Skin epidermis (tissue), 12 donors: ENCODE data around the gene NRDC.

Experiments
- H3K27ac ChIP-seq, 21 experiments: fragments of 200-600 bp; sonication (generic) in 11 of 21; one replicate each; pipeline ENCODE4 v1.5.0; 2020; ENCODE audit warnings: mild to moderate bottlenecking in 3 of 21, inconsistent platforms in 2 of 21, moderate library complexity in 2 of 21
- H3K4me3 ChIP-seq, 7 experiments: fragments of 200-600 bp; sonication (generic) in 2 of 7; one replicate each; pipeline ENCODE4 v1.5.0; 2020; ENCODE audit warnings: inconsistent platforms in 2 of 7, mild to moderate bottlenecking in 2 of 7, moderate library complexity in 1 of 7

Gene NRDC, protein sequence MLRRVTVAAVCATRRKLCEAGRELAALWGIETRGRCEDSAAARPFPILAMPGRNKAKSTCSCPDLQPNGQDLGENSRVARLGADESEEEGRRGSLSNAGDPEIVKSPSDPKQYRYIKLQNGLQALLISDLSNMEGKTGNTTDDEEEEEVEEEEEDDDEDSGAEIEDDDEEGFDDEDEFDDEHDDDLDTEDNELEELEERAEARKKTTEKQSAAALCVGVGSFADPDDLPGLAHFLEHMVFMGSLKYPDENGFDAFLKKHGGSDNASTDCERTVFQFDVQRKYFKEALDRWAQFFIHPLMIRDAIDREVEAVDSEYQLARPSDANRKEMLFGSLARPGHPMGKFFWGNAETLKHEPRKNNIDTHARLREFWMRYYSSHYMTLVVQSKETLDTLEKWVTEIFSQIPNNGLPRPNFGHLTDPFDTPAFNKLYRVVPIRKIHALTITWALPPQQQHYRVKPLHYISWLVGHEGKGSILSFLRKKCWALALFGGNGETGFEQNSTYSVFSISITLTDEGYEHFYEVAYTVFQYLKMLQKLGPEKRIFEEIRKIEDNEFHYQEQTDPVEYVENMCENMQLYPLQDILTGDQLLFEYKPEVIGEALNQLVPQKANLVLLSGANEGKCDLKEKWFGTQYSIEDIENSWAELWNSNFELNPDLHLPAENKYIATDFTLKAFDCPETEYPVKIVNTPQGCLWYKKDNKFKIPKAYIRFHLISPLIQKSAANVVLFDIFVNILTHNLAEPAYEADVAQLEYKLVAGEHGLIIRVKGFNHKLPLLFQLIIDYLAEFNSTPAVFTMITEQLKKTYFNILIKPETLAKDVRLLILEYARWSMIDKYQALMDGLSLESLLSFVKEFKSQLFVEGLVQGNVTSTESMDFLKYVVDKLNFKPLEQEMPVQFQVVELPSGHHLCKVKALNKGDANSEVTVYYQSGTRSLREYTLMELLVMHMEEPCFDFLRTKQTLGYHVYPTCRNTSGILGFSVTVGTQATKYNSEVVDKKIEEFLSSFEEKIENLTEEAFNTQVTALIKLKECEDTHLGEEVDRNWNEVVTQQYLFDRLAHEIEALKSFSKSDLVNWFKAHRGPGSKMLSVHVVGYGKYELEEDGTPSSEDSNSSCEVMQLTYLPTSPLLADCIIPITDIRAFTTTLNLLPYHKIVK

DNA sequence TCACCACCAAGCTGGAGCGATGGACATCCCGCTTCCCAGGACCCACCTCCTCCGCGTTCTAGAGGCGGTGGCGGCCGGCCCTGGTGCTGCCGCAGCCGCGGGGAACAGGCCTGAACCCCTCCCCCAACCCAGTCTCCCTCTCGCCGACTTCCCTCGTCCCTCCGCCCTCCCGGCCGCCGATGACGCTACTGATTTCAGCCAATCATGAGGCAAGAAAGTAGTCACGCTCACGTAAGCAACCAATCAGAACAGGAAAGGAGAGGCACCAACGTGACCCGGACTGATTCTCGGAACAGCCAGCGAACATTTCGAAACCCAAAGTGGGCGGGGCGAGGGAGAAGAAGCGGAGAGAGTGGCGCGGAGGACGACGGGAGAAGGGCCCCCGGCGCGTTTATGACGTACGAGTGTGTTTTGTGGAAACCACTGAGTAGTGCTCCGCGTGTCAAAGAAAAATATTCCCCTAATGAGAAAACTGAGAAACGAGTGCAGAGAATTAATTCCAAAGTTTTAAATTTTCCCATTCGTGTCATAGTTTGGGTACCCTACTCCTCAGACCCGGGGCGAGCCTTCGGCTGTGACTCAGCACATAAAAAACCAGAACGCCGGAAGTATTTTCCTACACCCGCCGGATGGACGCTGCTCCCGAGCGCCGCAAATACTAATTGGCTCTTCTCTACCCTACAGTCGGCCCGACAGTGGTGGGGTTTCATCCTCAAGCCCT lies at the start of gene NRDC:
NRDC (minus strand) TSS at position 112 of the 721 bp plus-strand sequence. CDS start 112 bp downstream, outside the sequence.
- H3K4me3 ChIP-seq: peak within 1 kb of the TSS; percentile 58 to 96 (median 83)
- H3K27ac ChIP-seq: peak within 1 kb of the TSS; percentile 87 to 100 (median 98)

DNA sequence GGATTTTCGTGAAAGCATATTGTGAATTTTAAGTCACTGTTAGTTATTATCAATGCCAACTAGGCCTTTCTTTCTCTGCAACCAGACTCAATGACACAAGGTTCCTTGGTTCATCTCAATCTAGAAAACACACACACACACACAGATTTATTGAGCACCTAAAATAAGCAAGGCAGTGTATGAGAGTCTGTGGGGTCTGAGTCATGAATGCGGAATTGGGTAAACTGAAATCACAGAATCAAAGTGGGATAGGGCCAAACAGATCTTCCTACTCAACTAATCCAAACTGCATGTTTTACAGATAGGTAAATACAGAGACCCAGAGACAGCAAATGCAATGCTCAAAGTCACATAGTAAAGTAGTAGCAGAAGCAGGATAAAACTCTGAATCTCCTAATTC lies 48.5 kb upstream of the NRDC start:
- Histone ChIP-seq H3K4me3 (no peak overlapping the region), H3K27ac (no peak overlapping the region)

DNA sequence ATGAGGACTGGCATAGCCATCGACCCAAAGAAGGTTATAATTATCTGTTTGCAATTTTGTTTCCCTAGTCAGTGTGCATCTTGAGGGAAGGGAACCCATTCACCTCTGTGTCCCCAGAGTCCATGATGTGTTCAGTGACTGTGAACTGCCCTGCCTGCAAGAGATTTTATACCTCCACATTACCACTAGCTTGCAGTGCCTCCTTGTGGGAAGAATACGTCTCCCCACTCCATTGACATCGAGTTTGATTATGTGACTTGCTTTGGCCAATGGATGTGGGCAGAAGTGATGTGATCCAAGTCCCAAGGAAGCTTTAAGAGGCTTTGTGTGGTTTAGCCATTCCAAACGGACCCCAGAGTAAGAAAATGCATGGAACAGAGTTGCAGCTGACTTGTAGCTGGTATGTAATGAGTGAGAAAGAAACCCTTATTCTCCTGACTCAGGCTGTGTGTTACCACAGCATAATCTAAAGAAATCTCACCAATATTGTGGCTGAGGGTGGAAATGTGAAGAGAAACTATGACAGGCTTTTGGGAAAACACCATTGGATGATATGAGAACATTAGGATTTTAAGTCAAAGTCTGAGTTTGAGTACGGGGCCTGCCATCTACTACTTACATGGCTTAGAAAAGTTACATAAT lies 47.8 kb upstream of the NRDC start:
- H3K4me3 ChIP-seq: no peak overlapping the region
- no peak overlapping the region for H3K27ac ChIP-seq

DNA sequence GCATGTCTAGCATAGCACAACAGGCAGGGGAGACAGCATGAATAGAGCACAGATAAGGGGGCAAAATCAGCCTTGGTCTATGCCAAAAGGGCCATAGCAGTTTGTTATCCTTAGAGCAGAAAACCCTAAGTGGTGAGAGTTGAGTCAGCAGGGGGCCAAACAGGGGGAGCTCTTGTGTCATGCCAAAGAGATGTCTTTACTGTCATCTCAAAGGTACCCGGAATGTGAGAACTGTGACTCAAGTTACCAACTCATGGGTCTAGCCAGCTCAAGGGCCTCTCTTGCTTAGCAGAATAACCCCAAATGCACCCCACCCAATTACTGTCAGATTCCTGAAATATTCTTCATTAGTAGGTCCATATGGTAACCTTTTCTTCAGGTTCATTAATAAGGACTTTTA lies 45.9 kb upstream of the NRDC start:
- H3K4me3 ChIP-seq: no peak overlapping the region

DNA sequence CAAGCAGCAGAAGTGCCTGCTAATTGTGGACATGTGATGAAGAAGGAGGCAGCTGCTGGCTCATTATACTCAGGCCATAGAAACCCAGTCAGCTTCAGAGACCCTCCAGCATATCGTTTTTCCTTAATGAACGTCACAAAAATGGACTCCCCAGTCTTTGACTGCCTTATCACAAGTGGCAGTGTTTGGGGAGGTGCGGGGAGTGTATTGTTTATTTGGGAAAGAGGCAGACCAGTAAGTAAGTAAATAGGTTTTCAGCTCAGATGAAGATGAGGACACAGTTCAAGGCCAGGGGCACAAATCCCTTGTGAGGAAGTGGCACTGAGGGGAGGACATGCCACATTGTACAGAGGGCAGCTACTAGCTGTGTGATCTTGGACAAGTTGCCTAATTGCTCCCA lies 43.5 kb upstream of the NRDC start:
- Histone ChIP-seq H3K27ac (no peak overlapping the region), H3K4me3 (no peak overlapping the region)

More for the DNA sequence above, 45.9 kb upstream of the NRDC start:
- H3K27ac ChIP-seq: no peak overlapping the region

DNA sequence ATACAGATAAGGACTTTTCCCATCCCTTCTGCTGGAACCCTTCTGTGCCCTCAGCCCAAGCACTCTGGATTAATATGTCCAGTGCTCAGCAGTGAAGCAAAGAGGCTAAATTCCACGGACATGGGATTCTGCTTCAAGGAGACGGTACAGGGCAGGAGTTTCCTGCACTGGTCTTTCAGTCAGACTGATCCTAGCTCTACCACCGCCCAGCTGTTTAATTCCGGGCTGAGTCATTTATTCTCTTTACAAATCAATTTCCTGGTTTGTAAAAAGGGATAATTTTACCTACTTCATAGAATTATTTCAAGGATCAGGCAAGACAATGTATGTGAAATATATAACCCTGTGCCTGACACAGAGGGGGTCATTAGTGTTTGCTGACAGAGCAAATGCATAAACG lies 41.6 kb upstream of the NRDC start:
- no peak overlapping the region for H3K4me3 ChIP-seq
- no peak overlapping the region for H3K27ac ChIP-seq

DNA sequence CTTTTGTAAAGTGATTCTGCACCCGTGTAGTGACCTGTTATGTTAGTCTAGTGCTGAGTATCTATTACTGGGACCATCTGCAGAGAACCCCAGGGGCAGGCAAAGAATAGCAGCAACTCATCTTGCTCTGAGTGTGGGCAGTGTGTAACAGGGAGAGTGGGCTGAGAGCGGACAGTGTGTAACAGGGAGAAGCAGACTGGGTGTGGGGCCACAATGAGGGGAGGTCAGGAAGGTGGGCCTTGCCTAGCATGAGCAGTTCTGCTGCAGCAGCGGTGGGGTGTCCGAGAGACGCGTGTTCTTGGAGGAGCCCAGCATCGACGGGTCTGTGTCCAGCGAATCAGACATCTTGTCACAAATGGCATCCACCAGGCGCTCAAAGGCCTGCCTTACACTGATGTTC lies 41.2 kb upstream of the NRDC start:
- Histone ChIP-seq H3K4me3 (no peak overlapping the region), H3K27ac (no peak overlapping the region)

DNA sequence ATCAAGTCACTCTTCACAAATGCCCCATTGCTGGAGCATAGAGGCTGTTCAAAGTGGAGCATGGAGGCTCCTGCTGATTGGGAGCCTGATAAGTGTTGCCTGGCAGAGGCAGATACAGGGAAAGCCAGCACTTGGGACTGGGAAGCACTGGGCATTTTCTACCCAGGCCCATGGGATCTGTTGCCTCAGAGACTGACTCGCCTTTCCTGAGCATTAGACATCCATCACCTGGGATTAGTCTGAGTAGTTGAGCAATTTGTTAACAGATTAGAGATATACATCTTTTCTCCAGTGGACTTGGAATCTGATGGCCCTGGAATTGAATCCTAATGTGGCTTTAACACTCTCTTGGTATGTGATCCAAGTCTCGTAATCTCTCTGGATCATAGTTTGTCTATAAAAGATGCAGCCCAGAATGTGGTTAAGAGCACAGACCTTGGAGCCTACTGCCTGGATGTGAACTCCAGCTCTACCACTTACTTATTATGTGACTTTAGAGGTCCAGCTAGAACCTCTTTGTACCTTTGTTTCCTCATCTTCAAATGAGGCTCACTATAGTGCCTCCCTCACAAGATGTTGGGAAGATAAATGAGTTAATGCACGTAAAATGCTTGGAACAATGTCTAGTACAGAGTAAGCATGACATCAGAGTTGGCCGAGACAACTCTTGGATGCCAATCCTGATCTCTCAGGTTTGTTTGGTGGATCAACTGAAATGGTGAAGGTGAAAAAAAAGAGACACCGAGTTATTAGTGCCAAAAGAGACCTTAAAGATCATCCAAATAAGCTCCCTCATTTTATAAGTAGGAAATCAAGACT lies 38.3 kb upstream of the NRDC start:
- H3K4me3 ChIP-seq: no peak overlapping the region

DNA sequence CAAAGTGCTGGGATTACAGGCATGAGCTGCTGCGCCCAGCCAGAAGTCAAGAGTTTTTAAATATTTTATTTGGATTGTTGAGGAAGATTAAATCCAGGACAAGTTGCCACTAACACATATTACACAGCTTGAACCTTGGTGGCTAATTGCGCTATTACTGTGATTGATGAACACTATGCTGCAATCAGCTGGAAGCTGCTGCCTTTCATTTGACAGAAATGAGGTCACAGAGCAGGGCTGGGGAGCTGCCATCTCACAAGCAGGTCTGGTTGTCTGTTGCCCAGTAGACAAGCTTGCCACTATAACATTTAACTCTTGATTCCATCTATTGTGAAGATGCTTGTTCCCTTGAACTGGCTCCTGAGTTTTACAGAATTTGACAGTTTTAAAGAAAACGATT lies 37.4 kb upstream of the NRDC start:
- H3K4me3 ChIP-seq: no peak overlapping the region
- no peak overlapping the region for H3K27ac ChIP-seq

More for the DNA sequence above, 38.3 kb upstream of the NRDC start:
- H3K27ac ChIP-seq: no peak overlapping the region

DNA sequence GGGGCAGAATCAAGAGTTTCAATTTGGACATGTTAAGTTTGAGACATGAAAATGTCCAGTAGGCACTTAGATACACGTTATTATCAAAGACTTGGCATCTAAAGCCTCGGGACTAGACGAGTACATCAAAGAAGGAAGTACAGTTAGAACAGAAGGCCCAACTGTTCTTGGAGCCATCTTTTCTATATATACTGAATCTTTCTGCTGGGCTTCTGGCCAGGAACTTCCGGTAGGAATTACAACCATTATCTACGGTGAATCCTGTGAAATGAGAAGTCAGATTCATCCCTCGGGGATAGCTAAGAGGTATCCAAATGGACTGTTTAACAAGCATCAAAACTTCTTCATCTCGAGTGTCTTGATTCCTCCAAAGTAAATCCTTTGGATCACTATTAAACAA lies 34.4 kb upstream of the NRDC start:
- H3K27ac ChIP-seq: no peak overlapping the region
- H3K4me3 ChIP-seq: no peak overlapping the region

DNA sequence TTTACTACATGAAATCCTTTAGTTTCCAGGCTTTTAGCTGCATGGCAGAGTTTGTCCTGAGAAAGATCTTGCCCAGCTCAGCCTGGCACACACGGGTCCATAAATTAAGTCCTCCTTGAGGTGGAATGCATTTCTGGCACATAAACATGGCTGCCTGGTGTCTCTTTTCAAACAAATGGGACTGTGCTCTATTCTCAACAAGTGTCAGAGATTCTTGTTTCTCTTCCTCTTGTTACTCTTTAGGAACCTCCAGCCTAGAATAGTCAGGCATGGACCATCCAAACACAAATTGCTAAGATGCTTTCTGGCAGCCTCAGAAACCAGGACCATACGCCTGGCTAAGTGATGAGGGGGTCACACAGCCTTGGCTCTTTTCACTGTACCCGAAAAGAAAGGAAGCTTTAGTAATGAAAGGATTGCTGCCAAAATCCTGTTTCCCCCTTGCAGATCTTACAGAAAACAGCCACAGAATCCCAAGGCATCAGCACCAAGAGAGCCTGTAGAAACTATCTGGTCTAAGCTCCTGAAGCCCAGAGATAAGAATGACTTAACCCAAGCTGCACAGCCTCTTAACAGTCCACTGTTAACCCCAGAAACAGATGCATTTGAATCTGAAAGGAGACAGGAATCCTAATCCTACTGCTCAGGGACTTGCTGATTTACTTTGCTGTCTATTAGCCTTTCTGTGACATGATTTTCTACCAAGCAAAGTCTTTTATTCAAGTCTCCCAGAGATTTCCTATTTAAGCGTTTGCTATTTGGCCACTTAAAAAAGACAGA lies 31.9 kb upstream of the NRDC start:
- Histone ChIP-seq H3K4me3 (no peak overlapping the region), H3K27ac (no peak overlapping the region)

DNA sequence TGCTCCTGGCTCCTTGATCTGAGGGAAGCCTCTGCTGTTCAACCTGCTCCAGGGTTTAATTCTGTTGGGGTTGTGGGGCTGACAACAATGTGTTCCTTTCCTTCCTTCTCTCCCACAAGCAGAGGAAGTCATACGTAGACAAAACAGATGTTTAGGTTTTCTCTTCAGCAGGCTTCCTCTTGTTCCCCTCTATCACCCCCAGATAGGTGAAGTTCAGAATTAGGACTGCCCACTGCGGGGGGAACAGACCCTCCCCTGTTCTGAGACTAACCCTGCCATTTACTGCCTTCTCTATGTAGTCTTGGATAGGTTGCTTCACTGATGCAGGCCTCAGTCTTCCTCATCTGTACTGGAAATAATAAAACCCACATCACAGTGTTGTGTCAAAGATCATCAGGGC lies 30.0 kb upstream of the NRDC start:
- H3K4me3 ChIP-seq: no peak overlapping the region
- H3K27ac ChIP-seq: no peak overlapping the region

DNA sequence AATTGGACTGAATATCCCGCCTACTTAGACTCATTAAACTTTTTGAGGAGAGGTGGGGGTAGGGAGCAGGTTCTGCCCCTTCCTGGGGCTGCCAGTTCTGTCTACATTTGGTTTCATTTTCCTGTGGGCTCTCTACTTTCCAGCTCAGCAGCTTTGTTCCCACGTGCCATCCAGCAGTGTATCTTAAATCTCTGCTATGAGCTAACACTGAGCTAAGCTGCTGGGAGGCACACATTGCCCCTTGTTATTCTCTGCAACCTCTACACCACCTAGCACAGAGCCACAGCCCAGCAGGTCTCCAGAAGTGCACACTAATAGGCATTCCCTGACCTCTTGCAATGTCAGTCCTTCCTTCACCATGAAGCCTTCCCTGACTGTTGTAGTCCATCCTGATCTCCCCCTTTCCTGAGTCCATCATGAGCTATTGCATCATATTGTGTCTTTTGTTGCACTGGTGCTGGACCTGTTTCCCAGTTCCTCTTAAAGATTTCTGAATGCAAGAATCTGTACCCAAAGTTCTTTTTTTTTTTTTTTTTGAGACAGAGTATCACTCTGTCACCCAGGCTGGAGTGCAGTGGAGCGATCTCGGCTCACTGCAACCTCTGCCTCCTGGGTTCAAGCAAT lies 28.7 kb upstream of the NRDC start:
- no peak overlapping the region for H3K27ac ChIP-seq
- H3K4me3 ChIP-seq: no peak overlapping the region

DNA sequence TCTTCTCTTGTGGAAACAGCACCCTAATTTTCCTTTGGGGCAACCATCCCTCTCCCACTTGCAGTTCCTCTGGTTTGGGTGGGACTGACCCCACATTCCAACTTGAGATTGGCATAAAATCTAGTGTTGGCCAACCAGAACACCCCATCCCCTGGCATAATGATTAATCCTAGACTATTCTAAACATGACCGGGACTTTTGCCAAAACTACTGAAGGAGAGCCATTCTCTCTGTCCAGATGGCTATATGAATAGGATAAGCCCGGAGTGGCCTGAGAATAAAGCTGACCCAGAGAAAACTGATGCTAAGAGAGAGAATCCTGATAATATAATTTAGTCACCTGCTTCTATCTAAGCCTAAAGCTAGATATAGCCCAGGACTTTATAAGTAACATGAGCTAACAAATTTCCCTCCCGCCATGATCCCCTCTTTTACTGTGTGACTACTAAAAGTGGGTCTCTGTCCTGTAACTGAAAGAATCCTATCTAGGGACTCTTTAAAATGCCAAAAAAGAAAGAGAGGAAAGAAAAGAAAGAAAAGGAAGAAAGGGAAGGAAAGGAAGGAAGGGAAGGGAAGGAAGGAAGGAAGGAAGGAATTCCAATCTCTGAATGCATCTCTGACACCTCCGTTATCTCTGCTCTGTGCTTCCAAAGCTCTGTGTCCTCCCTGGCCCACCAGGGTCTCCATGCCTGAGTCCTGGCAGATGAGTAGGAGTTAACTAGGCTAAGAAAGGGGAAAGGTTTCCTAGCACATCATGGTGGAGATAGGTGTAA lies 28.0 kb upstream of the NRDC start:
- Histone ChIP-seq H3K27ac (no peak overlapping the region), H3K4me3 (no peak overlapping the region)

DNA sequence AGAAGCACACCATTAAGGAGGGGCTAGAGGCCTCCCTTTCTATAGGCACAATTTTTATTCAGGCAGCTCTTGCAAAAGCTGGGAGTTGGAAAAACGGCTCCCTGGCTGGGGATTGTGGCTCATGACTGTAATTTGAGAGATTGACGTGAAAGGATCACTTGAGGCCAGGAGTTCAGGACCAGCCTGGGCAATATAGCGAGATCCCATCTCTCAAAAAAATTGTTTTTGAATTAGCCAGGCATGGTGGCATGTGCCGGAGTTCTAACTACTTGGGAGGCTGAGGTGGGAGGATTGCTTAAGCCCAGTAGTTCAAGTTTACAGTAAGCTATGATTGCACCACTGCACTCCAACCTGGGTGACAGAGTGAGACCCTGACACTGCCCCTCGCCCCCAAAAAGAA lies 23.9 kb upstream of the NRDC start:
- H3K27ac ChIP-seq: no peak overlapping the region
- no peak overlapping the region for H3K4me3 ChIP-seq

DNA sequence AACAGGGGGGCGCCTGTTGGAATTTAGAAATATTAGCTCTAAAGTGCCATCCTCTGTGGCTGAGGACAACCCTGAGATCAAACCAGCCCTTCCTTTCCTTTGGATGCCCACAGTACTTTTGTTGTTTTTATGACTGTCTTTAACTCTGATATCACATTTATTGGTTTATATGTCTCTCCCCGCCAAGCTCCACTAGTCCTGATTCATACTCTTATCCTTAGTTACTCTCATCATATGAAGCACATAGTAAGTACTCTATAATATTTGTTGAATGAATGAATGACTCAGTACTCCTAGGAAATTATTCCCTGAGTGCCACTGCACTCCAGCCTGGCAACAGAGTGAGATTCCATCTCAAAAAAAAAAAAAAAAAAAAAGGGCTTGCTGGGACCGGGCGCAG lies 22.6 kb upstream of the NRDC start:
- H3K27ac ChIP-seq: no peak overlapping the region
- H3K4me3 ChIP-seq: no peak overlapping the region

DNA sequence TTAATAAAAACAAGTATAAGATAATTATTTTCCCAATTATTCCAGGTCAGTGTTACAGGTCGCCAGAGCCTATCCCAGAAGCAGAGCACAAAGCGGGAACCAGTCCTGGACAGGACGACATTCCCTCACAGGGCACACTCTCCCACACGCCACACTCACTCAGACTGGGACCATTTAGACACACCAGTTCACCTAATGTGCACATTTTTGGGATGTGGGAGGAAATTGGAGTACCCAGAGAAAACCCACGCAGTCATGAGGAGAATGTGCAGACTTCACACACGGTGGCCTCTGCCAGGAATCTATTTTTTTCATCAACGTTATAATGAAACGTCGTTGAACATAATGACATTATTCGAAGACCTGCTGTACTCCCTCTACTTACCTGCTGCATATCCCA lies 20.5 kb upstream of the NRDC start:
- H3K4me3 ChIP-seq: no peak overlapping the region
- H3K27ac ChIP-seq: no peak overlapping the region
